ENCODE data around the gene COQ8B. TPM values are rescaled to one million over a fixed set of nuclear protein-coding genes. Genes with fewer than 3 reads are reported as not detected.

COQ8B gene
- total and polyA plus RNA-seq, 4 donors = 20.5 to 79.8 (median 32.8) TPM

- Histone ChIP-seq H3K4me3 (ENCODE audit: low read length in 2 of 2) (peak overlapping the region; percentile 15 to 84), H3K9me3 (ENCODE audit: control insufficient read depth, low read length) (no peaks in the 10 kb centered on the region), H3K4me1 (ENCODE audit: control insufficient read depth in 1 of 2, insufficient read depth in 2 of 2, low read length in 2 of 2) (no peaks in the 10 kb centered on the region), H3K27ac (ENCODE audit: low read depth in 1 of 2, low read length in 2 of 2) (peak overlapping the region; percentile 96 to 98), H3K27me3 (ENCODE audit: control insufficient read depth in 1 of 2, insufficient read depth in 2 of 2, low read length in 1 of 2) (no peaks in the 10 kb centered on the region), H3K36me3 (ENCODE audit: control insufficient read depth in 1 of 2, insufficient read depth in 2 of 2, low read length in 1 of 2) (no peaks in the 10 kb centered on the region)
- DNase-seq (peak in 1 of 2 donors; percentile 83), ATAC-seq (ENCODE audit: low FRiP score) (no peak)
- WGBS, 2 donors = 0 to 1% methylated on average over 8 of the region's 8 CpGs
- intact Hi-C loops (cut with DNase I) = loop anchor here in 1 of 2 donors (1.0 to 5.0 kb wide), 4 partner anchors 26 to 81 kb away; partner anchors contain the start of genes ACTMAP, EGLN2, NUMBL and SNRPA
These were observed 630 bp downstream of the COQ8B start for GRCh38 chr19:40716031-40716481.

- DNase-seq (peak; percentile 96 to 97), ATAC-seq (ENCODE audit: low FRiP score) (peak; percentile 88)
- Histone ChIP-seq H3K4me1 (ENCODE audit: control insufficient read depth in 1 of 2, insufficient read depth in 2 of 2, low read length in 2 of 2) (no peaks in the 10 kb centered on the region), H3K36me3 (ENCODE audit: control insufficient read depth in 1 of 2, insufficient read depth in 2 of 2, low read length in 1 of 2) (peaks cover 0 to 2% of the 10 kb centered on the region in 2 donors), H3K27ac (ENCODE audit: low read depth in 1 of 2, low read length in 2 of 2) (peak overlapping the region; percentile 6 to 92), H3K9me3 (ENCODE audit: control insufficient read depth, low read length) (no peaks in the 10 kb centered on the region), H3K27me3 (ENCODE audit: control insufficient read depth in 1 of 2, insufficient read depth in 2 of 2, low read length in 1 of 2) (no peaks in the 10 kb centered on the region), H3K4me3 (ENCODE audit: low read length in 2 of 2) (peak overlapping the region; percentile 16 to 39)
- WGBS, 2 donors = 2% methylated on average over 31 of the region's 31 CpGs
- intact Hi-C loops (cut with DNase I) = loop anchor here in 1 of 2 donors (5.0 kb wide), 1 partner anchor 83 kb away; the partner anchor contains the start of gene EGLN2
These were observed 2.0 kb downstream of the COQ8B start for GRCh38 chr19:40714441-40715299.

- no peak for DNase-seq
- intact Hi-C loops (cut with DNase I) = no loop called here
- ATAC-seq (ENCODE audit: low FRiP score) = no peak
- no peaks in the 10 kb centered on the region for H3K27me3 ChIP-seq (ENCODE audit: control insufficient read depth in 1 of 2, insufficient read depth in 2 of 2, low read length in 1 of 2)
- H3K4me1 ChIP-seq (ENCODE audit: control insufficient read depth in 1 of 2, insufficient read depth in 2 of 2, low read length in 2 of 2) = no peaks in the 10 kb centered on the region
- no peaks in the 10 kb centered on the region for H3K9me3 ChIP-seq (ENCODE audit: control insufficient read depth, low read length)
- peaks cover 2 to 3% of the 10 kb centered on the region in 2 donors for H3K36me3 ChIP-seq (ENCODE audit: control insufficient read depth in 1 of 2, insufficient read depth in 2 of 2, low read length in 1 of 2)
- H3K4me3 ChIP-seq (ENCODE audit: low read length in 2 of 2) = no peak overlapping the region
- H3K27ac ChIP-seq (ENCODE audit: low read depth in 1 of 2, low read length in 2 of 2) = no peak overlapping the region
- 86 to 87% methylated on average over 11 of the region's 11 CpGs for WGBS, 2 donors
These were observed 2.7 kb downstream of the COQ8B start for GRCh38 chr19:40713939-40714338.

- Histone ChIP-seq H3K4me1 (ENCODE audit: control insufficient read depth in 1 of 2, insufficient read depth in 2 of 2, low read length in 2 of 2) (no peaks in the 10 kb centered on the region), H3K27me3 (ENCODE audit: control insufficient read depth in 1 of 2, insufficient read depth in 2 of 2, low read length in 1 of 2) (no peaks in the 10 kb centered on the region), H3K9me3 (ENCODE audit: control insufficient read depth, low read length) (no peaks in the 10 kb centered on the region), H3K36me3 (ENCODE audit: control insufficient read depth in 1 of 2, insufficient read depth in 2 of 2, low read length in 1 of 2) (peaks cover 3 to 5% of the 10 kb centered on the region in 2 donors), H3K4me3 (ENCODE audit: low read length in 2 of 2) (no peak overlapping the region), H3K27ac (ENCODE audit: low read depth in 1 of 2, low read length in 2 of 2) (no peak overlapping the region)
- 90 to 93% methylated on average over 5 of the region's 5 CpGs for WGBS, 2 donors
- ATAC-seq (ENCODE audit: low FRiP score) (no peak), DNase-seq (no peak)
- intact Hi-C loops (cut with DNase I) = no loop called here
These were observed 6.9 kb downstream of the COQ8B start for GRCh38 chr19:40709817-40710216.

GRCh38 chr19:40707615-40708014 is 9.1 kb downstream of the COQ8B start:
- Histone ChIP-seq H3K27me3 (ENCODE audit: control insufficient read depth in 1 of 2, insufficient read depth in 2 of 2, low read length in 1 of 2) (no peaks in the 10 kb centered on the region), H3K36me3 (ENCODE audit: control insufficient read depth in 1 of 2, insufficient read depth in 2 of 2, low read length in 1 of 2) (peaks cover 3 to 6% of the 10 kb centered on the region in 2 donors)

GRCh38 chr19:40705950-40706619 is 10.6 kb downstream of the COQ8B start:
- intact Hi-C loops (cut with DNase I) = no loop called here
- WGBS, 2 donors = 81 to 84% methylated on average over 7 of the region's 7 CpGs
- Histone ChIP-seq H3K36me3 (ENCODE audit: control insufficient read depth in 1 of 2, insufficient read depth in 2 of 2, low read length in 1 of 2) (peaks cover 3 to 10% of the 10 kb centered on the region in 2 donors), H3K4me3 (ENCODE audit: low read length in 2 of 2) (no peak overlapping the region), H3K9me3 (ENCODE audit: control insufficient read depth, low read length) (no peaks in the 10 kb centered on the region), H3K4me1 (ENCODE audit: control insufficient read depth in 1 of 2, insufficient read depth in 2 of 2, low read length in 2 of 2) (no peaks in the 10 kb centered on the region), H3K27me3 (ENCODE audit: control insufficient read depth in 1 of 2, insufficient read depth in 2 of 2, low read length in 1 of 2) (no peaks in the 10 kb centered on the region), H3K27ac (ENCODE audit: low read depth in 1 of 2, low read length in 2 of 2) (no peak overlapping the region)
- no peak for DNase-seq
- ATAC-seq (ENCODE audit: low FRiP score) = no peak

More at GRCh38 chr19:40707615-40708014, 9.1 kb downstream of the COQ8B start:
- WGBS, 2 donors = 95 to 96% methylated on average over 7 of the region's 7 CpGs
- no peaks in the 10 kb centered on the region for H3K9me3 ChIP-seq (ENCODE audit: control insufficient read depth, low read length)
- no peak overlapping the region for H3K27ac ChIP-seq (ENCODE audit: low read depth in 1 of 2, low read length in 2 of 2)
- intact Hi-C loops (cut with DNase I) = no loop called here
- H3K4me1 ChIP-seq (ENCODE audit: control insufficient read depth in 1 of 2, insufficient read depth in 2 of 2, low read length in 2 of 2) = no peaks in the 10 kb centered on the region
- H3K4me3 ChIP-seq (ENCODE audit: low read length in 2 of 2) = no peak overlapping the region
- ATAC-seq (ENCODE audit: low FRiP score) = no peak
- no peak for DNase-seq

- peak; percentile 43 for ATAC-seq (ENCODE audit: low FRiP score)
- peak in 1 of 2 donors; percentile 84 for DNase-seq
- 90 to 91% methylated on average over 9 of the region's 9 CpGs for WGBS, 2 donors
These were observed 11.4 kb downstream of the COQ8B start for GRCh38 chr19:40705362-40705651.

GRCh38 chr19:40704491-40705361 is 12.0 kb downstream of the COQ8B start:
- ATAC-seq (ENCODE audit: low FRiP score) (no peak), DNase-seq (no peak)
- Histone ChIP-seq H3K9me3 (ENCODE audit: control insufficient read depth, low read length) (no peaks in the 10 kb centered on the region), H3K4me3 (ENCODE audit: low read length in 2 of 2) (no peak overlapping the region), H3K36me3 (ENCODE audit: control insufficient read depth in 1 of 2, insufficient read depth in 2 of 2, low read length in 1 of 2) (peaks cover 3 to 9% of the 10 kb centered on the region in 2 donors), H3K27ac (ENCODE audit: low read depth in 1 of 2, low read length in 2 of 2) (no peak overlapping the region), H3K4me1 (ENCODE audit: control insufficient read depth in 1 of 2, insufficient read depth in 2 of 2, low read length in 2 of 2) (no peaks in the 10 kb centered on the region), H3K27me3 (ENCODE audit: control insufficient read depth in 1 of 2, insufficient read depth in 2 of 2, low read length in 1 of 2) (no peaks in the 10 kb centered on the region)
- 90 to 92% methylated on average over 18 of the region's 18 CpGs for WGBS, 2 donors
- intact Hi-C loops (cut with DNase I) = no loop called here

More at GRCh38 chr19:40705362-40705651, 11.4 kb downstream of the COQ8B start:
- Histone ChIP-seq H3K4me1 (ENCODE audit: control insufficient read depth in 1 of 2, insufficient read depth in 2 of 2, low read length in 2 of 2) (no peaks in the 10 kb centered on the region), H3K4me3 (ENCODE audit: low read length in 2 of 2) (no peak overlapping the region), H3K27me3 (ENCODE audit: control insufficient read depth in 1 of 2, insufficient read depth in 2 of 2, low read length in 1 of 2) (no peaks in the 10 kb centered on the region), H3K27ac (ENCODE audit: low read depth in 1 of 2, low read length in 2 of 2) (no peak overlapping the region), H3K36me3 (ENCODE audit: control insufficient read depth in 1 of 2, insufficient read depth in 2 of 2, low read length in 1 of 2) (peaks cover 3 to 10% of the 10 kb centered on the region in 2 donors), H3K9me3 (ENCODE audit: control insufficient read depth, low read length) (no peaks in the 10 kb centered on the region)
- intact Hi-C loops (cut with DNase I) = no loop called here

Data from aorta (tissue), 5 donors.